Activated CD4-positive, alpha-beta T cell treated with anti-CD3 and anti-CD28 coated beads for 4 hours (primary cell): Measurements from ENCODE around the gene CCDC69.

Source experiments
- DNase-seq, 2 donors: peaks; one replicate each; pipeline ENCODE4 v3.0.0-alpha.2; 2020

The CCDC69 gene

DNA sequence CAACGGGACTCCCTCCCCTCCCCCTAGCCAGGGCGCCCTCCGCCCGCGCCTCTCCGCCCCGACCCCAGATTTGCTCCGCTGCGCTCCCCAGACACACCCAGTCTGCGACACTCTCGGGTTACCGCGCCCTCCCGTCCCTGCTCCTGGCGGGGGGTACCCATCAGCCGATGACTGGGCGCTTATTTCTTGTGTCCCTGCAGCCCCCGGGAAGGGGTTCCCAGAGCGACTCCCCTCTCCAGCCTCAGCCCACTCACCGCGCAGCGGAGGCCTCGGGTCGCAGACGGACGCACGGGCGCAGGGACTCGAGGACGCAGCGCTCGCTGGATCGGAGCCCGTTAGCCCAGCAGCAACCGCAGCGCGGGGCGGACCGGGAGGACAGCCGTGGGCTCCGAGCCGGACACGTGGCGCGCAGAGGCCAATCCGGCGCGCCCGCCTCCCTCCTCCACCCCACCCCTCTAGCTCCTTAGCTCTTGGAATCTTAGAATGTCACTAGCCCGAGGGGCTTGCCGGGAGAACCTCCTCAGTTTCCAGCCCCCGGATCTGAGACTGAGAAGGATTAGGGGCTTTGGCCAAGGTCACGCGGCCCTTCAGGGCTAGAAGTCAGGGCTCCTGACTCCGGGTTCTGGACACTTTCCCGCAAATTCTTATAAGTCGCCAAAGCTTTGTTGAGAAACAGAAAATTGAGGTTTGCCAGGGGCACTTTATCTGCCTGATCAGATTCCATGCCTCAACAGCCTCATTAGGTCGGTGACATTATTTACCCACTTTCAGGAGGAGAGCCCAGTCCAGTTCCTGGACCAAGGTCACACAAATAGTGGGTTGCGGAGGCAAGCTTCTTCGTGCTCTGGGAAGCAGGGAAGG lies 66.2 kb downstream of the CCDC69 start, which contains the start of gene ANXA6:
Gene ANXA6 (minus strand): TSS at position 354 of the 861 bp plus-strand sequence. CDS start 9,878 bp downstream, outside the sequence.
- peak; percentile 49 to 50 for DNase-seq

DNA sequence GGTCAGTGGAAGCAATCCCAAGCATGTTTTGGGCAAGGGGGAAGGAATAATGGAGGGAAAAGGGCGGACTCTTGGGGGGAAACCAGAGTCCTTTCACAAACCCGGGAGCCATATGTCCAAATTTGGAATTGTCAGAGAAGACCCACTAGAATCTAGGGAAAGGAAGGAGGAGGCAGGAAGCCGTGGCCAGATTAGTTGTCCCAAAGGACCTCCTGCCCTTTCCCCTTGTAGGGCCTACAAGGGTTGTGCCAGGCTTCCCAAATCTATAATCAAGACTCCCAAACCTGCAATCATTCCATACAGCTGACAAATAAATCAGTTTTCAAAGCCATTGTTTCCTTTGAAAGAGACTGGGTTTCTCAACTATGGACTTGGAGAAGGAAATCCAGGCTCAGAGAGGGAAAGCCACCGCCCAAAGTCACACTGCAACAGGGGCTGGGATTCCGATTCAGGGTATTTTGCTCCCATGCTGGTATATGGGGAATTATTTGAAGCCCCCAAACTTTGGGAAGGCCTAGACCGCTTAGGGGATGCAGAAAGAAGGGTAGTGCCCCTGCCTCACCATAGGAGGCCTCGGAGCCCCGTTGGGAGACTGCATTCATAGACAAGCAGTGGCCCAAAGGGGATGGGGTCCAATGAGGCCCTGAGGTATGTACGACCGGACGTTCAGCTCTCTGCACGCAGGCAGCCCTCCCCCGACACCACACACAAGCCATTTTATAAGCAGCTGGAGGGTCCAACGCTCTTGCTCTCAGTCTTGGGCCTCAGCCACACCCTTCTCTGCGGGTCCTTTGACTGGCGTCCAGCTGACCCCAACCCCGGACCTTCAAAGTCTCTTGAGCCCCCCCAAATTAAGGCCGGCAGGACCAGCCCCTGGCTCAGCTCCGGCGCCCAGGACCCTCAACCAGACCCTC lies 67.1 kb downstream of the CCDC69 start:
- peak in 1 of 2 donors; percentile 23 for DNase-seq

DNA sequence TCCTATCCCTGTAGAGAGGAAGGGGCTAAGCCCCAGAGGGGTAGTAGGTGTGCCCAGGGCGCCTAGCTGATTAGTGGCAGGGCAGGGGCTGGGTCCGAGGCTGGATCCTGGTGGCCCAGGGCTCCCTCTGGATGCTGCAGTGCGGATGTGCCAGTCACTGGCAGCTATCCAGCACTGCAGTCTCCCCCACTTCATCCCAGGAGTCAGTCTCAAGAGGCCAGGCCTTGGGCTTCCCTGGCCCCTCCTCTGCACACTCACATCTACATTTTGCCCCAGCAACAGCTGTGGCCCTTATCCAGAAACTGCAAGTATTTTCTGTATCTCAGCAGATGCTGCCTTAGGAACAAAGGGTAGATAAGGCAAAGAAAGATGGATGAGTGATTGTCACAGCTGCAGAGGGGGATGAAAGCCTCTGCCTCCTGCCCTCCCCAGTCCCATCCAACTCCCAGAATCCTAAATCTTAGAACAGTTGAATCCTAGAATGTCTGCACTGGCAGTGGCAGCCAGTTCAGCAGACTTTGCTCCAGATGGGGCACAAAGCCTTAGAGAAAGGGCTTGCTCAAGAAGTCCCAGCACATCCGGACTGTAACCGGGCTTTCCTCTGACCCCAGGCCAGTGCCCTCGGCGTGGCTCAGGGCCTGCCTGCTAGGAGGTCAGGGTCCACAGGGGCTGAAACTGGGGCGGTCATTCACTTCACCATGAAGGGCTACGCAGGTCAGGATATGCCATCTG lies 68.0 kb downstream of the CCDC69 start:
- no peak for DNase-seq

DNA sequence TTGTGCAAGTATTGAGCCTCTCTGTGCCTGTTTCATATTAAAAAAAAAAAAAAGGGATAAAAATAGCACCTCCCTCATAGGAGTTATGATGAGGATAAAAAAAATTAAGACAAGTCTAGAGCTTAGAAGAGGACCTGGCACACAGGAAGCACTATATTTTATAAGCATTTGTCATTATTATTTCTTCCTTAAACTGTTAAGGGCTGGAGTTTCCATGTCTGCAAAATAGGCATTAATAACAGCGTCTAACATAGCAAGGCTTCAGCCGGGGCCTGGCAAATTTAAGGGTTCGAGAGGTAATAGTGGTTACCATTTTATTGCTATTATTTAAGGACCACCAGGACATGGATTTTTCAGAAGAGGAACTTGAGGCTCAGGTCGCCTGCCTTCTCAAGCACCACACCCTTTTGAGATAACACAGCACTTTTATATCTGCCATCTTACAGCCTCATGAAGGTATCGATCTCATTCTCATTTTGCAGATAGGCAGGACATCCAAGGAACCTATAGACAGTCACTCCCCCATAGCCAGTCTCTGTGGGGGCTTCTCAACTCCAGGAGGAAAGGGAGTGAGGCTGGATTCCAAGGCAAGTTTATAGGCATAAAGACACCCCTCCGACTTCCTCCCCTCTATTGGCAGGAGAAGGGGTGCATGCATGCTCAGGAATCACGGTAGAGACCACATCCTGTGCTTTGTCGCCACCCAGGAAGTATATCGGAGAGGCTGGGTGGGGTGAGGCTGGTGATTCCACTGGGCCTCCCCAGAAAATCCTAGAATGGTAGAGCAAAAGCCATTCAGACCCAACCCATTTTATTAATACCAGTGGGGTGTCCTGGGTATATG lies 68.7 kb downstream of the CCDC69 start:
- peak; percentile 32 to 44 for DNase-seq

DNA sequence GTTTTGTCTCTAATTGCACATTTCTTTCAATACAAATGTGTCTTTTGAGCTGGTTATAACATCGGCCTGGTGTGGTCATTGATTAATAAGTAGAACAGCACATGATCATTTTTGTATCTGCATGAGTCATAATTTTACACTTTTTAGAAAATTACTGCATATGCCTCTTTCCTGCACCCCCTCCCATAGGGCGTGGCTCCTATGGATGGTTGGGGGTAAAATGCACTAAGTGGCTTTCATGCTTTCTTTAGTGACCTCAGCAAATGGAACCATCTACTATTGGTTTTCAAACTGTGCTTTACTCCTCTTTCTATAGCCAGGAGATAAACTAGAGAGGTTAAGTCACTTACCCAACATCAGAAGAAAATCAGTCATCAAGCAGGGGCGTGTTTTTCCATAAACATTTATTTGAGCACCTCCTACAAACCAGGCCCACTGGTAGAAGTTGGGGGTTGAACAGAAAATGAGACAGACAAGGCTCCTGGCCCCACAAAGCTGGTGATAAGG lies 70.1 kb downstream of the CCDC69 start:
- DNase-seq = peak; percentile 50 to 62

DNA sequence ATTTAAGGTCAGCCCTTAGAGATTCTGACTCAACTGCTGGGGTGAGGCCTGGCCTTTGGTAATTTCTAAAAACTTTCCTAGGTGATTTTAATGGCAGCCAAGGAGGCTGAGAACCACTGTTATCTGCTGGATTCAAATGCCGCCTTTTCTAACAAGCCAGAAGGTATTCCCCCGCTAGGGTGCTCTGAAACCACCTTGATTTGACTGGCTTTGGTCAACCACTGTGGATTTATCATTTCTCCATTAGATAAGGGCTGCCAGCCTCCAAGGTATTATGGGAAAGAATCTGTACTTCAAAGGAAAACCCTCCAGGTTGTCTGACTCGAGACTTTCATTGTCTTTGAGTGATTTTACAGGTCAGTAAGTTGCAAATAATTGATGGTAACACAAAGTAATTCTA lies 70.6 kb downstream of the CCDC69 start:
- DNase-seq = no peak

DNA sequence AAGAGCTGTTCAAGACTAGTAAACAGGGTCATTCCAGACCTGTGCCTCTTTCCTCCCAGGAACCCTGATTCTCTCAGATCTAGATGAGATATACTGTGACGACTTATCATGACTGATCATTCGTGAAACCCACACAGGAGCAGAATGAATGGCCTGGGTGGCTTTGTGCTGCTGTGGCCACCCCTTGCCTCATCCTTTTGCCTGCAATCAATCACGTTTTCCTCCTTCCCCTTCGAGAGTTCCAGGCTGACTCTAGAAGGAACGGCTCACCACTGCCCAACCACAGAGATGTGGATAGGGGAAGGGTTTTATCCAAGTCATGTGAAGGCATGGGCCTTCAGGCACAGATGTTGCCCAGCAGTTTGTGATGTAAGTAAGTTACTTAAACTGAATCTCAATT lies 72.1 kb downstream of the CCDC69 start:
- DNase-seq = no peak

DNA sequence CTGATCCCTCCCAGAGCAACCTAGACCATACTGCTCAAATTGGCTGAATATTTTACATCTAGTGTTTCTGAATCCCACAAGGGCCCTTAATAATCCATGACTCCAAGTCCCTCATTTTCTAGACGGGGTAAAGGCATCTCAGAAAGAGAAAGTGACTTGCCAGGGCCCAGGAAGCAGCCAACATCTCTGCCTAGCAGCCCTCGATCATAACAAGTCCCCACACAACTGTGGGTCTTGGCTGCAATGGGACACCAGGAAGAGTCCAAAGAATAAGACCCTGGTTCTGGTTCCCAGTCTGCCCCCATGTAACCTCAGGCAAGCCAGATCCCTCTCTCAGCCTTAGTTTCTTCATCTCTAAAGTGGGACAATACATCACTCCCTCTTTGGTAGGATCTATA lies 72.6 kb downstream of the CCDC69 start:
- DNase-seq = no peak

DNA sequence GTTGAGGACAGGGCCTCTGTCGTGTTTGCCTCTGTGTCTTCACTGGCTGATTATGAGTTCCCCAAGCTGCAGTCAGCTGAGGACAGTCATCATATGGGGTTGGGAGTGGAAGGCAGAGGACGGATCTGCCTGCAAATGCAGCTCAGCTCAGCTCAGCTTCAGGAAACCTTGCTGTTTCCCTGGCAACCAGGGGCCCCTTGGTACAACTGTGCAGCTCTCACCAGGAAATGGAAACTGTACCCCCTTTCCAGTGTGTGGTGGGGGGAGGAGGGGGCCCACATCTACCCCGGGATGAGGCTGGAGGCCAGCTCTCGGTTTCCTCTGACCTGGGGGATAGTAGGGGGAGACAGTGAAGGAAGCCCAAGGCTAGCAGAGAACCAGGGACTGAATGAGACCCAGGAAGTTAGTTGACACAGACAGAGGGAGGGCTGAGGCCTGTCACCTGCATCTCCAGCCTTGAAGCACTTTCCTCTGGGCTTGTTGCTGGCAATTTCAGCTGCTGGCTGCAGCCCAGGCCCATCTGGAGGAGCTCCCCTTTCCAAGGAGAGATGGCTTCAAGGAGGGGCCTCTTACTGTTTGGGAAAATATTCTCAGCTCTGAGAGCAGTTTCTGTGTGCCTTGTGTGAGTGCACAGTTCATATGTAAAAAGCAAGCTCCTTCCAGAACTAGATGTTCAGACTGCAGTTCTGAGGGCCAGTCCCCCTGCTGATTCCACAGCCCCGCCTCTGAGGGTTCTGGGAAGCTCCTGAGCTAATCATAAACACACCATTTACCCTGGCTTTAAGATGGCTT lies 73.2 kb downstream of the CCDC69 start:
- peak; percentile 51 to 63 for DNase-seq

DNA sequence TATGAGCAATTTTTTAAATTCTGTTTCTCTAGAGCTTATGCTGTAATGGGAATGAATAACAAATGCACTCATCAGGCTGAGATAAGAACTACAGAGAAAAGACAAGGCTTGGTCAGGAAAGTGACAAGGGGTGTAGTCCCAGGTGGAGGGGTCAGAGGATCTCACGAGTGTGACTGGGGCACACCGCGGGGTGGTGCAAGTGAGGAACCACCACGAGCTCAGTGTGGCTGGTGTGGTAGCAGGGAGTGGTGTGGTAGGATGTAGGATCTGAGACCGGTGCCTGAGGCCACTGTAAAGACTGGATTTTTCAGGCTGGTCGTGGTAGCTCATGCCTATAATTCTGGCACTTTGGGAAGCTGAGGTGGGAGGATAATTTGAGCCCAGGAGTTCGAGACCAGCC lies 75.3 kb downstream of the CCDC69 start:
- DNase-seq = no peak

DNA sequence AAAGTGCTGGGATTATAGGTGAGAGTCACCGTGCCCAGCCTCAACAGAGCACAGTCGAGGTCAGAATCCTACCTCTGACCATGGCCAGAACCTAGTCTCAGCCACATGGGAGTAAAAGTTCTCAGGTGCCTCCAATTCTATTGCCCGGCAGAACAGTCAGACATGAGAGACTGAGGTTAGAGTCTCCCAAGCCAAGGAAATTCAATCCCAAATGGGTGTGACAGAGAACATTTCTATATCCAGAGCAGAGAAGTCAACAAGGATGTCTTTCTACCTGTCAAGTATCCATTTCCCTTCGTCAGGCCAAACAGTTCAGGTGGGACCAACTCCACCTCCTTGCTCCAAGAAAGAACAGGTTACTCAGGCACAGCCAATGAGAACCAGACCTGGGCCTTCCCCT lies 76.9 kb downstream of the CCDC69 start:
- DNase-seq = no peak

DNA sequence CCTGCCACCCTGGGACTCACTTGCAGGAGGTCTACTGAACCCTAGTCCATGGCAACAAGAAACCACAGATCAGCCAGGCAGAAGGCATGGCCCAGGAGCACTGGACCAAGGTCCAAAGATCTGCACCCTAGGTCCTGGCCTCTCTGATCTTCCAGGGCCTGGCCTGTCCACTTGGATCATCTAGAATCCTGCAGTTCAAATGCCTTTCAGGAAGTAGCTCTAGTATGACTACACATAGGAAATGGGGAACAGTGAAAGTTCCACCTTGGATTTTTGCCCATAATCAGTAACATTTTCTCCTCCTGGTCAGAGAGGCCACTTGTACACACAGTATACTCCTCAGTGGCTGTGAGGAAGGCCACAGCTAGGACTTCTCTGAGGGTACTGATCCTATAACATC lies 77.8 kb downstream of the CCDC69 start:
- DNase-seq = no peak

DNA sequence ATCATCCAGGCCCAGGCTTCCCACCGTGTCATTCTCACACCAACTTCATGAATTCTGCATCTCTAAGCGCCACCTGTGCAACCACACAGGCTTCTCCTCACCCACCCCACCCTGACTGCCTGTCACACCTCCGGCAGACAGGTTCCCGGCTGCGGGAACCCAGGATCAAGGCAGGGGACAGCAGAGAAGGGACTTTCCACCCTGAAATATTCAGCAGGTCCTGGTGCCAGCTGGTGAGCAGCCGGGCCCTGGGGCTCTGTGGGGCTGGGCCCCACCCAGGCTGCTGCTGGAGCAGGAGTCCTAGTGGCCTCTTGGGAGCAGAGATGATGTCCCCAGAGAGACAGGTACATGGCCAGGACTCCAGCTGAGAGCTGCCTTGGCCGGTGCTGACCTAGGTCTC lies 79.0 kb downstream of the CCDC69 start:
- no peak for DNase-seq

DNA sequence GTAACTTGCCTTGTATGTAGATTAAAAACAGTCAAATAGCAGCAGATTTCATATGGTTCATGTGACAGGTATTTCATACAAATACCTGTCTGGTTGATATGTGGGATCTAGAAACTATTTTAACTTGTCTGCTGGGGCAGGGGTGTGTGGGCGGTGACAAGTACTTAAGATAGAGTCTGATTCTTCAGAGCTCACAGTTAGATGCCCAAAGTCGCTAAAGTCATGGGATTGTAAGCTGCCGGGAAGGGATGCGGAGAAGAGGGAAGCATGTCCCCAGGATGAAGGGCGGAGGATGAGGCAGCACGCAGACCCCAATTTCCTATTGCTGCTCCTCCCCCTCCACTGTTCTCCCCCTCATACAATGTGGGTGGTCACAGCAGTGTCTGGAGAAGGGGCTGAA lies 79.6 kb downstream of the CCDC69 start:
- DNase-seq = no peak

DNA sequence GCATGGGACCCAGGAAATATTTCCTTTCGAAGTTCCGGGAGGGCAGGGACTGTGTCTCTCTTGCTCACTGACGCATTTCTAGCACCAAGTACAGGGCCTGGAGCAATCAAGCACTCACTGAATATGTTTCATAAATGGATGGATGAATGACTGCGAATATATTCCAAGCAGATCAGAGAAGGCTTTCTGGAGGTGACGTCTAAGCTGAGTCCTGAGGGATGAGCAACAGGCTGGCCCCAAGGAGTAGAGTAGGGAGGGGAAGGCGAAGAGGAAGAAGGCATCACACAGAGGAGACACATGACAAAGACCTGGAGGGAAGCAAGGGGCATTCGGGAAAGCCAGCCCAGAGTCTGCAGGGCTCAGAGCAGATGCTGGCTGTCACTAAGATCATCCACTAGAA lies 80.2 kb downstream of the CCDC69 start:
- no peak for DNase-seq

DNA sequence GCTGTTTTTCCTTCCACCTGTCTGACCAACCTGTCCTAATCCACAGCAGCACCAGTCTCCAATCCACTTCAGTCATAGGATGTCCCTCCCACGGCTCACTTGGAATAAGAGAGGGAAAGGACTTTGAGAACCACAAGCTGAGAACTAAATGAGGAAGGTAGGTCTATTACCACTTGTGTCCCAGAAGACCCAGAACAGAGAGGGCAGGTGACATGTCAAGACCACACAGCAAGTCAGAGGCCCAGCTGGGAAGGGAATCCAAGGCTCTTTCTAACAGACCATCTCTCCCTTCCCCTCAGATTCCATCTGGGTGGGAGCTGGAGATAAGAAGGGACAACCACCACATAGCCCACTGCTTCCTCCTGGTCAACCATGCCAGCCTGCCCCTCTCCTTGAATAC lies 81.0 kb downstream of the CCDC69 start:
- no peak for DNase-seq

DNA sequence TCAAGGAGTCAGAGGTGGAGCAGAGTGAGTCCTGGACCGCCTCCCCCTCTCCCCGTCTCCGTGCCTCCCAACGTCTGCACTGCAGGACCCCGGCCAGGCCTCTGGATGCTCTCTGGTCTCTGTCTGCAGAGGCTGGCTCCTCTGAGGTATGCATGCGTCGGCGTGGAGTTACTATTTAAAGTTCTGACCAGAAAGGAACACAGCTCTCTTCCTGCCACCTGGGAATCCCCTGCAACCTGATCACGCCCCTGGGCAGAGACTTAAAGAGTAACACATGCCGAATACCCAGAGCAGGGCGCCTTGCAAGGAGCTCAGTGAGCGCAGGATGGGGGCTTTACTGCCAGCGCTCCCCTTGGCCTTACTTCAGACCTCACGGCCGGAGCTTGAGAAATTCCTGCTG lies 82.4 kb downstream of the CCDC69 start:
- DNase-seq = peak; percentile 60

DNA sequence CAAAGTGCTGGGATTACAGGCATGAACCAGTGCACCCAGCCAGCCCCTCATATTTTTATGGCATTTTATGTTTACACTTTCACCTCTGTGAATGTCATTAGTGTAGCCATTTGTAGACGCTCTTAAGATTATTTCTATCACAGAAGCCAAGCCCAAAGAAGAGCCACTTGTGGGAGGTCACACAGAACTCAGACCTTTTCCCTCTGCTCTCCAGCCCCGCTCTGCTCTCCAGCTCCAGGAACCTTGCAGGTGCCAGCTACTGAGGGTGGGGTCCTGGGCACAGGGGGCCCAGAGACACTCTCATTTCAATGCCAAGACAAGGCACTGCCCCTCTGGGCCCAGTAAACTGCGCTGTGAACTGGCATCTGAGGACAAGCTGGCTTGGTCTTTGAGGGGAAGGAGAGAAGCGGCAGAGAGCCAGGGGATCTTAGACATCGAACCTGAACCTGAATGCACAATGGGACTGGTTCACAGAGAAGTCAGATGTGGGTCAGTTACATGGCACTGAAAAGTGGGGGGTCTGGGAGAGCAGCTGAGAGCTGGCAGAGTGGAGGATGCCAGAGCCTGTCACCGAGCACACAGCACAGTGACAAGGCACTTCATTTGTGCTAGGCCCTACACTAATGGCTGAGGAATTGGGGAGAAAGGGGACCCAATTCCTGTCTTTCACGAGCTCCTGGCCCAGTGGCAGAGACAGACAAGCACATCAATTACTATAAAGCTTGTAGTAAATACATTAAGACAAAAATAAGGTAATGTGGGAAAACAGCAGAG lies 83.0 kb downstream of the CCDC69 start:
- no peak for DNase-seq

DNA sequence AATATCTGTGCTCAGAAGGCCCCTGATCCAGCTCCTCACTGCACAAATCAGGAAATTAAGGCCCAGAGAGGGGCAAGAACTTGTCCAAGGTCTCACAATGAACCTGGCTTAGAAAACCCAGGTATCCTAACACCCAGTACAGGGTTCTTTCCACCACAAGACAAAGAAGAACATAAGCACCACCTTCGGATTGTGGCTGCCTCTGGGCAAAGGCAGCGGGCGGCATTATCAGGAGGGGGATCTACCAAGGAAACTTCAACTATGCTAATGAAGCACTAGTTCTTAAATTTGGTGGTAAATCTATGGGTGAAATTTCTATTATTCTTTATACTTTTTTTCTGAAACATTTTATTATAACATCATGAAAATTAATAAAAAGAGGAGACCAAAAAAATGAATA lies 84.2 kb downstream of the CCDC69 start:
- no peak for DNase-seq

DNA sequence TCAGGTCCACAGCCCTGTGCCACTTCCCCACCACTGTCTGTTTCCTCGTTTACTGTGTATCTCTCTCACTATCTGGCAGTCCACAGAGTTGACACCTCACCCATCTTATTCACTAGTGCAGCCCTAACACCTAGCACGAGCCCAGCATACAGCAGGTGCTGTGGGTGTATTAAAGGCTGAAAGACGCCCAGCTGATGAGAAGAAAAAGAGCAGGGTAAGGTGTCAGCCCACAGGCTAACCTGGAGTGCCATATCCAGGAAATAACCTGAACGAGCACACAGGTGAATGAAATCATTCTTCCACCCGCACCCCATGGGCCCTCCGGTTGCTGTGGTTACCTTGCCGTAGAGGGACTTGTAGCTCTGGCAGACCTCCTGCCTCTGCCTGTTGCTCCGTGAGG lies 84.9 kb downstream of the CCDC69 start:
- DNase-seq = no peak
